ENCODE measurements around the gene CMTM3.

- TF ChIP-seq POLR2AphosphoS5 (IDR thresholded peaks at IDR 0.05; ENCODE audit: low read depth, low read length) (no peak), TAF1 (IDR thresholded peaks at IDR 0.05; ENCODE audit: borderline replicate concordance, low read depth, low read length) (no peak), POLR2A (IDR thresholded peaks at IDR 0.05; ENCODE audit: low read depth, low read length) (no peak)
Measured at GRCh38 chr16:66574081-66574480, 30.4 kb upstream of the CMTM3 start.
